Measurements from ENCODE around the gene DCDC2. TPM values are rescaled to one million over a fixed set of nuclear protein-coding genes. Genes with fewer than 3 reads are reported as not detected.

DCDC2 gene
- total and polyA plus RNA-seq, 2 donors (not counting 3 experiments of a cell fraction or from before 2014, with no cell fraction given): not detected

DNA sequence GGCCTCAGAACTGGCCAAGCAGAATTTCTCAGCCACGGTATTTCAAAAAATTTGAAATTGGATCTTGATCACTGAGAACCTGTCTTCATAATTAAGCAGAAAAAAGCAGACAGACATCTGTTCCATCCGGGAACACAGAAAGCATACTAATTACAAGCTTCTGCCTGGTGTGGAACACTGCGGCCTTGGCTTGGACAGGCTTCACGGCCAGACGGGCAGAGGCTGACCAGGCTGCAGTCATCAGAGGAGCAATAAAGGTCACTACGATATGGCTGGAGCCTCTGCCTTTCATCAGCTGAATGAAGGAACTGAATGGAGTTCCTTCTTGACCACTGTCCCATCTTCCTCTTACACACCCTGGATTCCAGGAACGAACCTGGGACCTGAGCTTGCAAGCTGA is 235.7 kb downstream of the DCDC2 start:
- Histone ChIP-seq H3K9me1 (replicated peaks; ENCODE audit: control insufficient read depth, extremely low read depth, insufficient read depth, low read length) (no peaks in the 10 kb centered on the region), H3K9me3 (replicated peaks; ENCODE audit: control insufficient read depth, insufficient read depth, low read length) (peaks cover 2% of the 10 kb centered on the region), H4K20me1 (replicated peaks; ENCODE audit: control insufficient read depth, extremely low read depth, insufficient read depth, low read length) (no peaks in the 10 kb centered on the region), H3K4me3 (replicated peaks in 1 of 3; ENCODE audit: insufficient read depth in 1 of 3, low read depth in 1 of 3, low read length in 3 of 3) (no peak overlapping the region), H3K79me2 (ENCODE audit: control insufficient read depth, insufficient read depth, low read length) (no peaks in the 10 kb centered on the region), H3K4me1 (ENCODE audit: control insufficient read depth, extremely low read depth, insufficient read depth, low read length) (no peaks in the 10 kb centered on the region), H3K27me3 (ENCODE audit: control insufficient read depth in 2 of 2, insufficient read depth in 2 of 2, low read length in 2 of 2) (no peaks in the 10 kb centered on the region), H3K36me3 (ENCODE audit: control insufficient read depth in 2 of 2, extremely low read depth in 1 of 2, insufficient read depth in 2 of 2, low read length in 2 of 2) (no peaks in the 10 kb centered on the region), H2AFZ (ENCODE audit: low read depth, low read length) (no peak overlapping the region), H3K27ac (ENCODE audit: insufficient read depth, low read depth, low read length) (no peak overlapping the region), H3K4me2 (ENCODE audit: insufficient read depth, low read length) (no peak overlapping the region), H3K9ac (replicated peaks; ENCODE audit: extremely low read depth, insufficient read depth, low read length) (no peak overlapping the region)
- FAIRE-seq (no peak), DNase-seq (ENCODE audit: low read depth, low spot score) (no peak)
- POLR2A ChIA-PET: no interaction called here
- TF ChIP-seq GATA2 (IDR thresholded peaks at IDR 0.05; ENCODE audit: insufficient read depth, insufficient read length, low read depth, low read length) (no peak), POLR2AphosphoS5 (IDR thresholded peaks at IDR 0.05; ENCODE audit: insufficient read depth, low read depth, low read length) (no peak), MYC (IDR thresholded peaks at IDR 0.05; ENCODE audit: low read depth, low read length) (no peak), JUN (IDR thresholded peaks at IDR 0.05; ENCODE audit: borderline replicate concordance, insufficient read depth, insufficient read length, low read depth) (no peak), EZH2 (IDR thresholded peaks at IDR 0.05; ENCODE audit: borderline replicate concordance, low read depth, low read length, severe bottlenecking) (no peak), POLR2A (IDR thresholded peaks at IDR 0.05; ENCODE audit: low read depth, low read length) (no peak), FOS (IDR thresholded peaks at IDR 0.05; ENCODE audit: borderline replicate concordance, insufficient read depth, low read length) (no peak)
- TF ChIP-seq, protein P1, sequence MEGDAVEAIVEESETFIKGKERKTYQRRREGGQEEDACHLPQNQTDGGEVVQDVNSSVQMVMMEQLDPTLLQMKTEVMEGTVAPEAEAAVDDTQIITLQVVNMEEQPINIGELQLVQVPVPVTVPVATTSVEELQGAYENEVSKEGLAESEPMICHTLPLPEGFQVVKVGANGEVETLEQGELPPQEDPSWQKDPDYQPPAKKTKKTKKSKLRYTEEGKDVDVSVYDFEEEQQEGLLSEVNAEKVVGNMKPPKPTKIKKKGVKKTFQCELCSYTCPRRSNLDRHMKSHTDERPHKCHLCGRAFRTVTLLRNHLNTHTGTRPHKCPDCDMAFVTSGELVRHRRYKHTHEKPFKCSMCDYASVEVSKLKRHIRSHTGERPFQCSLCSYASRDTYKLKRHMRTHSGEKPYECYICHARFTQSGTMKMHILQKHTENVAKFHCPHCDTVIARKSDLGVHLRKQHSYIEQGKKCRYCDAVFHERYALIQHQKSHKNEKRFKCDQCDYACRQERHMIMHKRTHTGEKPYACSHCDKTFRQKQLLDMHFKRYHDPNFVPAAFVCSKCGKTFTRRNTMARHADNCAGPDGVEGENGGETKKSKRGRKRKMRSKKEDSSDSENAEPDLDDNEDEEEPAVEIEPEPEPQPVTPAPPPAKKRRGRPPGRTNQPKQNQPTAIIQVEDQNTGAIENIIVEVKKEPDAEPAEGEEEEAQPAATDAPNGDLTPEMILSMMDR (IDR thresholded peaks at IDR 0.05; ENCODE audit: extremely low read depth in 1 of 2, insufficient read depth in 1 of 2, low read depth in 1 of 2, low read length in 2 of 2): no peak
- TF ChIP-seq, protein P2, sequence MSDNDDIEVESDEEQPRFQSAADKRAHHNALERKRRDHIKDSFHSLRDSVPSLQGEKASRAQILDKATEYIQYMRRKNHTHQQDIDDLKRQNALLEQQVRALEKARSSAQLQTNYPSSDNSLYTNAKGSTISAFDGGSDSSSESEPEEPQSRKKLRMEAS (IDR thresholded peaks at IDR 0.05; ENCODE audit: insufficient read depth, insufficient read length): no peak
- no TSS peak for BruUV-seq (replicated peaks)
- dilution Hi-C loops (cut with MboI; ENCODE audit: extremely low pct_ligation_motif_present, low sequenced_read_pairs): no loop called here
- CTCF ChIA-PET: no interaction called here
- intact Hi-C loops (cut with micrococcal nuclease): no loop called here

Small RNA genes within 50 kb of the gene (small RNA-seq; reads per million reads assigned to genes)
- gene RF00218 (ENCODE audit: insufficient read depth, insufficient read length, low read depth, low replicate concordance): not detected
- not detected for gene RNU6-391P (ENCODE audit: insufficient read depth, insufficient read length, low read depth, low replicate concordance)

Other genes starting within 250 kb of the DCDC2 start
- not detected in 2 replicates for gene NRSN1, start 231.8 kb downstream of the DCDC2 start, total RNA-seq
- not detected in 2 replicates for gene NRSN1, start 231.8 kb downstream of the DCDC2 start, polyA plus RNA-seq
- 17.2 and 21.1 TPM in 2 replicates for gene MRS2, start 44.9 kb upstream of the DCDC2 start, total RNA-seq
- gene MRS2, start 44.9 kb upstream of the DCDC2 start, polyA plus RNA-seq: 11.6 and 12.1 TPM in 2 replicates
- gene GPLD1, start 131.5 kb upstream of the DCDC2 start, total RNA-seq: 0.53 TPM in 1 of 2 replicates, not detected in the other
- 0.03 and 0.08 TPM in 2 replicates for gene GPLD1, start 131.5 kb upstream of the DCDC2 start, polyA plus RNA-seq
- 1.1 and 1.8 TPM in 2 replicates for gene ALDH5A1, start 136.9 kb upstream of the DCDC2 start, total RNA-seq
- gene ALDH5A1, start 136.9 kb upstream of the DCDC2 start, polyA plus RNA-seq: 0.49 and 0.51 TPM in 2 replicates